IPS-18c (cell line): Measurements from ENCODE around the gene LPCAT1.

Source experiments
- H3K4me3 ChIP-seq: 2 replicates; pipeline ENCODE4 v1.7.0; 2013; ENCODE audit warnings: low read depth, mild to moderate bottlenecking, low read length, moderate library complexity; ENCODE audit not compliant: insufficient read depth
- H3K9me3 ChIP-seq: one replicate; pipeline ENCODE4 v1.6.1; 2013; ENCODE audit warnings: mild to moderate bottlenecking, low read length, moderate library complexity; ENCODE audit not compliant: control insufficient read depth, insufficient read depth

Gene LPCAT1

GRCh38 chr5:1471997-1472963 is 51.5 kb downstream of the LPCAT1 start:
- no peaks in the 10 kb centered on the region for H3K9me3 ChIP-seq
- H3K4me3 ChIP-seq, result no peak overlapping the region

- Histone ChIP-seq H3K9me3 (no peaks in the 10 kb centered on the region), H3K4me3 (no peak overlapping the region)
Measured at GRCh38 chr5:1471240-1471853, 52.4 kb downstream of the LPCAT1 start.

- Histone ChIP-seq H3K4me3 (no peak overlapping the region), H3K9me3 (no peaks in the 10 kb centered on the region)
Measured at GRCh38 chr5:1470762-1471211, 53.0 kb downstream of the LPCAT1 start.

GRCh38 chr5:1468629-1469527 is 54.9 kb downstream of the LPCAT1 start:
- Histone ChIP-seq H3K9me3 (no peaks in the 10 kb centered on the region), H3K4me3 (no peak overlapping the region)

- Histone ChIP-seq H3K9me3 (no peaks in the 10 kb centered on the region), H3K4me3 (no peak overlapping the region)
Measured at GRCh38 chr5:1468247-1468612, 55.5 kb downstream of the LPCAT1 start.

- no peak overlapping the region for H3K4me3 ChIP-seq
Measured at GRCh38 chr5:1467341-1468246, 56.2 kb downstream of the LPCAT1 start.

GRCh38 chr5:1466631-1467265 is 57.0 kb downstream of the LPCAT1 start:
- Histone ChIP-seq H3K4me3 (no peak overlapping the region), H3K9me3 (no peaks in the 10 kb centered on the region)

More at GRCh38 chr5:1467341-1468246, 56.2 kb downstream of the LPCAT1 start:
- no peaks in the 10 kb centered on the region for H3K9me3 ChIP-seq

- Histone ChIP-seq H3K9me3 (no peaks in the 10 kb centered on the region), H3K4me3 (no peak overlapping the region)
Measured at GRCh38 chr5:1465966-1466471, 57.7 kb downstream of the LPCAT1 start.

GRCh38 chr5:1465117-1465516 is 58.6 kb downstream of the LPCAT1 start:
- H3K9me3 ChIP-seq, result no peaks in the 10 kb centered on the region
- no peak overlapping the region for H3K4me3 ChIP-seq

- Histone ChIP-seq H3K4me3 (no peak overlapping the region), H3K9me3 (no peaks in the 10 kb centered on the region)
Measured at GRCh38 chr5:1464511-1464910, 59.2 kb downstream of the LPCAT1 start.

- H3K9me3 ChIP-seq, result no peaks in the 10 kb centered on the region
- no peak overlapping the region for H3K4me3 ChIP-seq
Measured at GRCh38 chr5:1464096-1464446, 59.7 kb downstream of the LPCAT1 start.

GRCh38 chr5:1463326-1464095 is 60.2 kb downstream of the LPCAT1 start:
- H3K9me3 ChIP-seq, result no peaks in the 10 kb centered on the region

GRCh38 chr5:1462358-1462757 is 61.4 kb downstream of the LPCAT1 start:
- no peak overlapping the region for H3K4me3 ChIP-seq
- peaks cover 6% of the 10 kb centered on the region for H3K9me3 ChIP-seq

More at GRCh38 chr5:1463326-1464095, 60.2 kb downstream of the LPCAT1 start:
- H3K4me3 ChIP-seq, result no peak overlapping the region

- H3K4me3 ChIP-seq, result no peak overlapping the region
- H3K9me3 ChIP-seq, result peaks cover 13% of the 10 kb centered on the region
Measured at GRCh38 chr5:1461396-1461795, 62.4 kb downstream of the LPCAT1 start.

- H3K4me3 ChIP-seq, result no peak overlapping the region
- H3K9me3 ChIP-seq, result peaks cover 20% of the 10 kb centered on the region
Measured at GRCh38 chr5:1460054-1460682, 63.6 kb downstream of the LPCAT1 start.
